ENCODE measurements around the gene GAL3ST2. TPM values are rescaled to one million over a fixed set of nuclear protein-coding genes. Genes with fewer than 3 reads are reported as not detected.
"Not testable (repeated sequence)": the region's sequence is repeated elsewhere in the genome, so short reads cannot be mapped to it uniquely, and the experiment has no call there.

The GAL3ST2 gene
- not detected for total RNA-seq

DNA sequence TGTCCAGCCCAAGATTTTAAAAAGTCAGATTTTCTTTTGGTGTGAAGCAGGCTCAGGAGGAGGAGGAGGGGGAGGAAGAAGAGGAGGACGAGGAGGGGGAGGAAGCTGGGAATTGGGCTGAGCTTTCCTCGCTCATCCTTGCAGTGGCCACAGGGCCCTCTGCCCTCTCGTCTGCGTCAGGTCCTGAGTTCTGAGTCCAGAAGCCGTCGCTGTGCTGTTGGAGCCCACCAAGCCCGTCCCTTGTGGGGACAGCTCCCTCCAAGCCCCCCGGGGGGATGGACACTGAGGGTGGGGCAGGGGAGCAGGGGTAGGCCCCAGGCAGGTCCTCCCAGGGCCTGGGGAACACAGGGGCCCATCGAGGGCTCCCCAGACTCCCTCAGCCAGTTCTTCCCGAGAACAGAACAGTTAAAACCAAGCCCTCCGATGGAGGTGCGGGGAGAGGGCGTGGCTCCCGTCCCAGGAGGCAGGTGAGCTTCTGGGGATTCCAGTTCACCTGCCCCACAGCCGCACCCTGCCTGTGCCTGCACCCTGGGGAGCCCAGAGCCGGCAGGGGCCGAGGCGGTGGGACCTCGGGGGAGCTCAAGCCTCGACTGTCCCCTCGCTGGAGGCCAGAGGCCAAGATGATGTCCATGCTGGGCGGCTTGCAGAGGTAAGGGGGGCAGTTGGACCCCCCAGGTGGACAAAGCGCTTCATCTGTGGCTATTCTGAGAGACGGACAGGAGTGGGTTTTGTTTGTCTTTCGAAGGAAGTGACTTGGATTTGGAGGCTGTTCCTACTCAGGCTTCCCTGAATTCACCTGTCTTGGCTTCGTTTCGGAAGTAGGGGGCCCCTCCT, at the start of gene GAL3ST2:
Gene GAL3ST2 (plus strand): TSS at position 487 of the 834 bp plus-strand sequence. CDS start 134 bp downstream, at position 621.
- no peaks in the 10 kb centered on the region for H3K9me3 ChIP-seq (ENCODE audit: control insufficient read depth in 3 of 3, low read length in 3 of 3)
- H3K4me3 ChIP-seq (ENCODE audit: low read length in 3 of 3) = no peak within 1 kb of the TSS
- H3K27ac ChIP-seq (ENCODE audit: low read depth, low read length) = no peak within 1 kb of the TSS
- no peaks in the 10 kb centered on the region for H3K36me3 ChIP-seq (ENCODE audit: control insufficient read depth in 3 of 3, insufficient read depth in 3 of 3, low read length in 3 of 3)
- H3K27me3 ChIP-seq (ENCODE audit: control insufficient read depth in 3 of 3, insufficient read depth in 3 of 3, low read length in 3 of 3) = peaks cover 15 to 31% (median 17%) of the 10 kb centered on the region in 3 donors
- H3K4me1 ChIP-seq (ENCODE audit: control insufficient read depth in 3 of 3, insufficient read depth in 3 of 3, low read length in 3 of 3) = peaks cover 3 to 4% (median 3%) of the 10 kb centered on the region in 3 donors
- H3K9ac ChIP-seq (ENCODE audit: low read depth in 1 of 3, low read length in 3 of 3) = no peak within 1 kb of the TSS

DNA sequence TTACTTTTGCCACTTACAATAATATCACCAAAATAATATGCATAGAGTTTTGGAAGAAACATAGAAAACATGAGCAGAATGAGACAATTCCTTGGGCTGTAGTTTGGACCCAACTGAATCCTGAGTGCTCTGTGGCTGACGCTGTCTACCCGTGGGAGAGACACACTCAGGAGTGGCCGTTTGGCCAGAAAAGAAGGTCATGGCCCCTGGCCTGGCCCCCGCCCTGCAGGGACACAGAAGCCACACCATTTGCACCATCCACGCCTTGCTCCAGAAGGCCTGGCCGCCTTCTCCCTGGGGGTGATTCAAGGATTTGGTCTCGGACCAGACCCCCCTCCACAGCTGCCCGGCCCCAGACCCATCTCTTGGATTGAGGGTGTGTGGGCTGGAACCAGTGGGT, 48.6 kb upstream of the GAL3ST2 start:
- peak overlapping the region; percentile 93 for H3K27ac ChIP-seq (ENCODE audit: low read depth, low read length)
- H3K4me3 ChIP-seq (ENCODE audit: low read length in 3 of 3) = peak overlapping the region in 2 of 3 donors; percentile 56 to 61
- no peaks in the 10 kb centered on the region for H3K9me3 ChIP-seq (ENCODE audit: control insufficient read depth in 3 of 3, low read length in 3 of 3)

DNA sequence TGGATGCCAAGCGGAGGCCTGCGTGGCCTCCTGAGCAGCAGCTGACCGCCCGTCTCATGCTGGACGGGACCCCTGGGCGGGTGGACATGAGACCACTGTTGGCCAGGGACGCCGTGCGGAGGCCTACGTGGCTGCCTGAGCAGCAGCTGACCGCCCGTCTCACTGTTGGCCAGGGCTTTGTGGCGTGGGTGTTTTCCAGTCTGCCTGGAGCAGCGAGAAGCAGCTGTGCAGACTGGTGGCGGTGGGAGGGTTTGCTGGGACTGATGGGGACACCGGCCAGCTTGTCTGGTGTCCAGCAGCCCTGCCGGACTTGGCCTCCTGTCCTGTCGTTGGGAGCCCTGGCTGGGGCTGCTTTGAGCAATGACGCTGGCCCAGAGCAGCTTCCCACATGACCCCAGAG, 48.0 kb upstream of the GAL3ST2 start:
- Histone ChIP-seq H3K27me3 (ENCODE audit: control insufficient read depth in 3 of 3, insufficient read depth in 3 of 3, low read length in 3 of 3) (no peaks in the 10 kb centered on the region), H3K9me3 (ENCODE audit: control insufficient read depth in 3 of 3, low read length in 3 of 3) (no peaks in the 10 kb centered on the region), H3K27ac (ENCODE audit: low read depth, low read length) (peak overlapping the region; percentile 93), H3K9ac (ENCODE audit: low read depth in 1 of 3, low read length in 3 of 3) (peak overlapping the region; percentile 81 to 88 (median 85)), H3K36me3 (ENCODE audit: control insufficient read depth in 3 of 3, insufficient read depth in 3 of 3, low read length in 3 of 3) (peaks cover 3 to 11% (median 8%) of the 10 kb centered on the region in 3 donors), H3K4me1 (ENCODE audit: control insufficient read depth in 3 of 3, insufficient read depth in 3 of 3, low read length in 3 of 3) (peaks cover 13% of the 10 kb centered on the region in 3 donors), H3K4me3 (ENCODE audit: low read length in 3 of 3) (peak overlapping the region; percentile 47 to 61 (median 56))

More for the DNA sequence above, 48.6 kb upstream of the GAL3ST2 start:
- Histone ChIP-seq H3K9ac (ENCODE audit: low read depth in 1 of 3, low read length in 3 of 3) (peak overlapping the region; percentile 81 to 88 (median 85)), H3K4me1 (ENCODE audit: control insufficient read depth in 3 of 3, insufficient read depth in 3 of 3, low read length in 3 of 3) (peaks cover 13% of the 10 kb centered on the region in 3 donors), H3K27me3 (ENCODE audit: control insufficient read depth in 3 of 3, insufficient read depth in 3 of 3, low read length in 3 of 3) (no peaks in the 10 kb centered on the region), H3K36me3 (ENCODE audit: control insufficient read depth in 3 of 3, insufficient read depth in 3 of 3, low read length in 3 of 3) (peaks cover 9 to 17% (median 12%) of the 10 kb centered on the region in 3 donors)

DNA sequence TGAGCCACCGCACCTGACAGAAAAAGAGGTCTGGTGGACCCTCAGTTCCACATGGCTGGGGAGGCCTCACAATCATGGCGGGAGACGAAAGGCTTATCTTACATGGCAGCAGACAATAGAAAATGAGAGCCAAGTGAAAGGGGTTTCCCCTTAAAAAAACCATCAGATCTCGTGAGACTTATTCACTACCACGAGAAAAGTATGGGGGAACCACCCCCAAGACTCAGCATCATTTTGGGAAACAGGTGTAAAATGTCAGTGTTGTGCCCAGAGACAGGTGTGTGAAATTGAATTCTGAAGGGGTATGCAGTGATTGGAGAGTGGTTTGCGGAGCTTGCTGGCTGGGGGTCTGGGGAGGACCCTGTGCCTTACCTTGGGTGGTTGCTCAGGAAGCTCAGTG, 46.8 kb upstream of the GAL3ST2 start:
- H3K4me3 ChIP-seq (ENCODE audit: low read length in 3 of 3) = no peak overlapping the region
- peaks cover 3 to 8% (median 3%) of the 10 kb centered on the region in 3 donors for H3K36me3 ChIP-seq (ENCODE audit: control insufficient read depth in 3 of 3, insufficient read depth in 3 of 3, low read length in 3 of 3)
- H3K27ac ChIP-seq (ENCODE audit: low read depth, low read length) = no peak overlapping the region
- H3K4me1 ChIP-seq (ENCODE audit: control insufficient read depth in 3 of 3, insufficient read depth in 3 of 3, low read length in 3 of 3) = peaks cover 17 to 20% (median 18%) of the 10 kb centered on the region in 3 donors
- no peaks in the 10 kb centered on the region for H3K27me3 ChIP-seq (ENCODE audit: control insufficient read depth in 3 of 3, insufficient read depth in 3 of 3, low read length in 3 of 3)
- no peaks in the 10 kb centered on the region for H3K9me3 ChIP-seq (ENCODE audit: control insufficient read depth in 3 of 3, low read length in 3 of 3)
- H3K9ac ChIP-seq (ENCODE audit: low read depth in 1 of 3, low read length in 3 of 3) = no peak overlapping the region

DNA sequence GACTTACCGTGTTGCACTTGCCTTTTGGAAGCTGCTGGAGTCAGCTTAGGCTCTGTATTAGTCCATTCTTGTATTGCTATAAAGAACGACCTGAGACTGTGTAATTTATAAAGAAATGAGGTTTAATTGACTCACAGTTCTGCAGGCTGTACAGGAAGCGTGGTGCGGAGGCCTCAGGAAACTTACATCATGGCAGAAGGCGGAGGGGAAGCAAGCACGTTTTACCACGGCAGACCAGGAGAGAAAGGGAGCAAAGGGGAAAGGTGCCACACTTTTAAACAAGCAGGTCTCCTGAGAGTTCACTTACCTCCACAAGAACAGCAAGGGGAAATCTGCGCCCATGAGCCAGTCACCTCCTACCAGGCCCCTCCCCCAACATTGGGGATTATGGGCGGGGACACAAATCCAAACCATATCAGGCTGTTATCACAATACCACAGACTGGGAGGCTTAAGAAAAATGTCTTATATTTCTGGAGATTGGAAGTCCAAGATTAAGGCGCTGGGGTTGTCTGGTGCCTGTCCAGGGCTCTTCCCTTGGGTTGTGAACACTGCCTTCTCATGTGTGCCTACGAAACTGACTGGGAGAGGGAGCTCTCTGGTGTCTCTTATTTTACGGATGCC, 45.8 kb upstream of the GAL3ST2 start:
- H3K9ac ChIP-seq (ENCODE audit: low read depth in 1 of 3, low read length in 3 of 3) = no peak overlapping the region
- H3K4me1 ChIP-seq (ENCODE audit: control insufficient read depth in 3 of 3, insufficient read depth in 3 of 3, low read length in 3 of 3) = peaks cover 17 to 29% (median 25%) of the 10 kb centered on the region in 3 donors
- H3K9me3 ChIP-seq (ENCODE audit: control insufficient read depth in 3 of 3, low read length in 3 of 3) = no peaks in the 10 kb centered on the region
- no peak overlapping the region for H3K4me3 ChIP-seq (ENCODE audit: low read length in 3 of 3)
- no peak overlapping the region for H3K27ac ChIP-seq (ENCODE audit: low read depth, low read length)
- H3K36me3 ChIP-seq (ENCODE audit: control insufficient read depth in 3 of 3, insufficient read depth in 3 of 3, low read length in 3 of 3) = peaks cover 2 to 6% (median 3%) of the 10 kb centered on the region in 3 donors
- H3K27me3 ChIP-seq (ENCODE audit: control insufficient read depth in 3 of 3, insufficient read depth in 3 of 3, low read length in 3 of 3) = no peaks in the 10 kb centered on the region

DNA sequence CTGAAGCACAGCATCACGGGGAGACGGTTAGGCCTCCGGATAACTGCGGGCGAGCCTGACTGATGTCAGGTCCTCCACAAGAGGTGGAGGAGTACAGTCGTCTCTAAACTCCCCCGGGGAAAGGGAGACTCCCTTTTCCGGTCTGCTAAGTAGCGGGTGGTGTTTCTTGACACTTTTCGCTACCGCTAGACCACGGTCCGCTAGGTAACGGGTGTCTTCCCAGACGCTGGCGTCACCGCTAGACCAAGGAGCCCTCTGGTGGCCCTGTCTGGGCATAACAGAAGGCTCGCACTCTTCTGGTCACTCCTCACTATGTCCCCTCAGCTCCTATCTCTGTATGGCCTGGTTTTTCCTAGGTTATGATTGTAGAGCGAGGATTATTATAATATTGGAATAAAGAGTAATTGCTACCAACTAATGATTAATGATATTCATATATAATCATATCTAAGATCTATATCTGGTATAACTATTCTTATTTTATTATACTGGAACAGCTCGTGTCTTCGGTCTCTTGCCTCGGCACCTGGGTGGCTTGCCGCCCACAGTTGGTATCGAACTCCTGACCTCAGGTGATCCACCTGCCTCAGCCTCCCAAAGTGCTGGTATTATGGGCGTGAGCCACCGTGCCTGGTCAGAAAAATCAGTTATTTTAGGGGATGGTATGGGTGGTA, 44.0 kb upstream of the GAL3ST2 start:
- H3K9me3 ChIP-seq (ENCODE audit: control insufficient read depth in 3 of 3, low read length in 3 of 3); H3K36me3 ChIP-seq (ENCODE audit: control insufficient read depth in 3 of 3, insufficient read depth in 3 of 3, low read length in 3 of 3); H3K27me3 ChIP-seq (ENCODE audit: control insufficient read depth in 3 of 3, insufficient read depth in 3 of 3, low read length in 3 of 3); H3K27ac ChIP-seq (ENCODE audit: low read depth, low read length): not testable (repeated sequence)
- Histone ChIP-seq H3K4me1 (ENCODE audit: control insufficient read depth in 3 of 3, insufficient read depth in 3 of 3, low read length in 3 of 3) (peaks cover 17 to 29% (median 26%) of the 10 kb centered on the region in 3 donors), H3K4me3 (ENCODE audit: low read length in 3 of 3) (peak overlapping the region in 1 of 3 donors; percentile 58), H3K9ac (ENCODE audit: low read depth in 1 of 3, low read length in 3 of 3) (peak overlapping the region in 1 of 3 donors; percentile 25)

DNA sequence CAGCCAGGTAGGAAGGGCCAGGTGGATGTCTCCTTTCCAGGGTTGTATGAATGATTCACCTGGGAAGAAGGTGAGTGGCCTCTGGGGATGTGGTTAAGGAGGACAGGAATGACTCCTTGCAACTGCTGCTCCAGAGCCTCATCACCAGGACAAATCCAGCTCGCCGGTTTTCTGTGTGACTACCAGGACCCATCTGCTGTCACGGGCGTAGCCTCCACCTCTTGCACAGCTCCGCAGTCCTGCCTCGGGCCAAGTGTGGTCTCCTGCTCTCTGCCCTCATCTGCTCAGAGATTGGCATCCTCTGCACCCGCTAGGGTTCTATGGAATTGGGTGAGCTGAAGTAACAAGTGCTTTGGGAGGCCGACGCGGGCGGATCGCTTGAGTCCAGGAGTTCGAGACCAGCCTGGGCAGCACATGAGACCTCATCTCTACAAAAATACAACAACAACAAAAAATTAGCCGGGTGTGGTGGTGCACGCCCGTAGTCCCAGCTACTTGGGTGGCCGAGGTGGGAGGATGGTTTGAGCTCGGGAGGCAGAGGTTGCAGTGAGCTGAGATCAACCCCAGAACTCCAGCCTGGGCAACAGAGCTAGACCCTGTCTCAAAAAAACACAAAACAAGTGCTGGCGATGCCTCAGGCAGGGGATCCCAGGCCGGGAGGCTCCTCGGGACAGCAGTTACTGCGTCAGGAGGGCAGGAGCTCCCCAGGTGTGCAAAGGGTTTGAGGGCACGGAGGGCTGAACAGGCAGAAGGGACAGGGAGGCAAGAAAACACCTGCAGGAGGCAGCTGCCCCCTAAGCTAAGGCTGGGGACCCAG, 43.0 kb upstream of the GAL3ST2 start:
- Histone ChIP-seq H3K36me3 (ENCODE audit: control insufficient read depth in 3 of 3, insufficient read depth in 3 of 3, low read length in 3 of 3) (peaks cover 0 to 8% (median 5%) of the 10 kb centered on the region in 3 donors), H3K27me3 (ENCODE audit: control insufficient read depth in 3 of 3, insufficient read depth in 3 of 3, low read length in 3 of 3) (no peaks in the 10 kb centered on the region), H3K27ac (ENCODE audit: low read depth, low read length) (no peak overlapping the region), H3K4me1 (ENCODE audit: control insufficient read depth in 3 of 3, insufficient read depth in 3 of 3, low read length in 3 of 3) (peaks cover 10 to 21% (median 18%) of the 10 kb centered on the region in 3 donors), H3K9me3 (ENCODE audit: control insufficient read depth in 3 of 3, low read length in 3 of 3) (no peaks in the 10 kb centered on the region), H3K4me3 (ENCODE audit: low read length in 3 of 3) (peak overlapping the region; percentile 38 to 92 (median 63)), H3K9ac (ENCODE audit: low read depth in 1 of 3, low read length in 3 of 3) (peak overlapping the region; percentile 17 to 75 (median 72))

DNA sequence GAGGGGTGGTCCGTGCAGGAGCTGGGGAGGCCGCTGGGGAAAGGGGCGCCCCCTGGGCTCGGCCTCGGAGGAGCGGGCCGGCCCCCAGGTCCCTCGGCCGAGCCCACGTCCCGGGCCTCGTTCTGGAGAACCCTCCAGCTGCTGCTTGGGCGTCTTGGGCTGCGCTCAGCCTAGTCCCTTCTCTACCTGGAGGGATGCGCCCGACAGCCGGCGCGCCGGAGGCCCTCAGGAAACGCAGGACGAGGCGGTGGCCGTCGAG, 42.5 kb upstream of the GAL3ST2 start:
- H3K4me1 ChIP-seq (ENCODE audit: control insufficient read depth in 3 of 3, insufficient read depth in 3 of 3, low read length in 3 of 3) = peaks cover 5 to 16% (median 14%) of the 10 kb centered on the region in 3 donors
- no peaks in the 10 kb centered on the region for H3K9me3 ChIP-seq (ENCODE audit: control insufficient read depth in 3 of 3, low read length in 3 of 3)
- H3K36me3 ChIP-seq (ENCODE audit: control insufficient read depth in 3 of 3, insufficient read depth in 3 of 3, low read length in 3 of 3) = peaks cover 0 to 13% (median 5%) of the 10 kb centered on the region in 3 donors
- H3K4me3 ChIP-seq (ENCODE audit: low read length in 3 of 3) = peak overlapping the region; percentile 38 to 92 (median 63)
- H3K27ac ChIP-seq (ENCODE audit: low read depth, low read length) = no peak overlapping the region
- H3K27me3 ChIP-seq (ENCODE audit: control insufficient read depth in 3 of 3, insufficient read depth in 3 of 3, low read length in 3 of 3) = no peaks in the 10 kb centered on the region
- peak overlapping the region; percentile 17 to 75 (median 72) for H3K9ac ChIP-seq (ENCODE audit: low read depth in 1 of 3, low read length in 3 of 3)

DNA sequence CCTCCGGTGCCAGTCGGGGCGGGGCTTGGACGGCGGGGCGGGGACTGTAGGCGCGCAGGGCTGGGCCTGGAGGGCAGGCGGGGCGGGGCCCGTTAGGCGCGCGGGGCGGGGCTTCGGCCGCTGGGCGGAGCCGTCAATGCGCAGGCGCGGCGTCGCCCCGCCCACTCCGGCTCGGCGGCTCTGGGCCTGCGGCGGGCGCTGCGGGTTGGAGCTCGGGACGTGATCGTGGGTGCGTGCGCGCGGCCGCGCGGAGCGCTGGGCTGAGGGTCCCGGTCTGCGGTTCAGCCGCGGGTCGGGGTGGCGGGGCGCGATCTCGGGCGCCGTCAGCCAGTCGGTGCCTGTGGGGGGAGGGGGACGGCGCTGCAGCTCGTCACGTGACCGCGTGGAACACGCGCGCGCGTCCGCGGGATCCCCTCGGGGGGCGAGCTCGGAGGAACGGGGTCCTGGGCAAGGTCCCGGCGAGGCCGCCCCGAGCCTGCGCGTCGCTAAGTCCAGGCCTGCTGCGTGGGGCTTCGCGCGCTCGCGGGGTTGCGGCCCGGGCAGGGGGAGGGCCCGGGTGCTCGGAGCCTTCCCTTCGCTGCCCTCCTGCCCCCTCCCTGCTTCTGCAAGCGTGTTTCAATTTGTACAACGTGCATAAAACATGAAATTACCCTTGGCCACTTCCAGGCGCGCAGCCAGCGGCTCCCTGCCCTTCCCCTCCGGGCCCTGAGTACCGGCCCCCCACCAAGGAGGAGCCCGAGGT, 42.0 kb upstream of the GAL3ST2 start, which contains the start of gene D2HGDH:
Gene D2HGDH (plus strand): TSS at position 164 of the 742 bp plus-strand sequence. CDS start 595 bp downstream, outside the sequence.
- Histone ChIP-seq H3K27me3 (ENCODE audit: control insufficient read depth in 3 of 3, insufficient read depth in 3 of 3, low read length in 3 of 3) (no peaks in the 10 kb centered on the region), H3K9ac (ENCODE audit: low read depth in 1 of 3, low read length in 3 of 3) (peak within 1 kb of the TSS; percentile 79 to 90 (median 81)), H3K27ac (ENCODE audit: low read depth, low read length) (peak within 1 kb of the TSS; percentile 74), H3K4me1 (ENCODE audit: control insufficient read depth in 3 of 3, insufficient read depth in 3 of 3, low read length in 3 of 3) (peaks cover 4 to 16% (median 13%) of the 10 kb centered on the region in 3 donors), H3K36me3 (ENCODE audit: control insufficient read depth in 3 of 3, insufficient read depth in 3 of 3, low read length in 3 of 3) (peaks cover 0 to 14% (median 7%) of the 10 kb centered on the region in 3 donors), H3K9me3 (ENCODE audit: control insufficient read depth in 3 of 3, low read length in 3 of 3) (no peaks in the 10 kb centered on the region), H3K4me3 (ENCODE audit: low read length in 3 of 3) (peak within 1 kb of the TSS; percentile 79 to 92 (median 88))
